ENCODE results near the gene KNG1. TPM values are rescaled to one million over a fixed set of nuclear protein-coding genes. Genes with fewer than 3 reads are reported as not detected.
"Not testable (repeated sequence)": the region's sequence is repeated elsewhere in the genome, so short reads cannot be mapped to it uniquely, and the experiment has no call there.

KNG1 gene
- total RNA-seq, 1 donor from 2014 or later, result not detected

DNA sequence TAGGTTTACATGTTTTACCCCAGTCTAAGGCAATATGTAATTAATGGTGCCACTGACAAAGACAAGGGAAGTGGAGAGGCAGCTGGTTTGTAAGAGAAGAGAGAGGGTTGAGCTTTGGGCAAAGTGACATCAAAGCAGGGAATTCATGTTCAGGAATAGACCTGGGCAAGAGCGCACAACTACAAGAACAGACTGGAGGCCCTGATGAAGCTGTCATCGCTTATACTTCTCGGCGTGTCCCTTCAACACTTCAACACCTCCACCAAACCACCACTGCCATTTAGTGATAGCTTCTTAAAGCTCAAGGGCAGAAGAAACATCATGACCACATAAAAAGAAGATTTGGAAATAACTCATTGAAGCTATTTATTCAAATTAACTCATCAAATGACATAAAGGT is 19.6 kb upstream of the KNG1 start:
- Mint-ChIP-seq H3K9me3 (no peaks in the 10 kb centered on the region), H3K27ac (ENCODE audit: unreplicated experiment) (no peak overlapping the region), H3K27me3 (ENCODE audit: low read depth) (peaks cover 4% of the 10 kb centered on the region), H3K36me3 (ENCODE audit: low read depth) (no peaks in the 10 kb centered on the region), H3K4me1 (no peaks in the 10 kb centered on the region), H3K4me3 (no peak overlapping the region)
- no peak for DNase-seq (ENCODE audit: low read depth, low spot score)
- TF ChIP-seq, protein P1, sequence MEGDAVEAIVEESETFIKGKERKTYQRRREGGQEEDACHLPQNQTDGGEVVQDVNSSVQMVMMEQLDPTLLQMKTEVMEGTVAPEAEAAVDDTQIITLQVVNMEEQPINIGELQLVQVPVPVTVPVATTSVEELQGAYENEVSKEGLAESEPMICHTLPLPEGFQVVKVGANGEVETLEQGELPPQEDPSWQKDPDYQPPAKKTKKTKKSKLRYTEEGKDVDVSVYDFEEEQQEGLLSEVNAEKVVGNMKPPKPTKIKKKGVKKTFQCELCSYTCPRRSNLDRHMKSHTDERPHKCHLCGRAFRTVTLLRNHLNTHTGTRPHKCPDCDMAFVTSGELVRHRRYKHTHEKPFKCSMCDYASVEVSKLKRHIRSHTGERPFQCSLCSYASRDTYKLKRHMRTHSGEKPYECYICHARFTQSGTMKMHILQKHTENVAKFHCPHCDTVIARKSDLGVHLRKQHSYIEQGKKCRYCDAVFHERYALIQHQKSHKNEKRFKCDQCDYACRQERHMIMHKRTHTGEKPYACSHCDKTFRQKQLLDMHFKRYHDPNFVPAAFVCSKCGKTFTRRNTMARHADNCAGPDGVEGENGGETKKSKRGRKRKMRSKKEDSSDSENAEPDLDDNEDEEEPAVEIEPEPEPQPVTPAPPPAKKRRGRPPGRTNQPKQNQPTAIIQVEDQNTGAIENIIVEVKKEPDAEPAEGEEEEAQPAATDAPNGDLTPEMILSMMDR (conservative IDR thresholded peaks at IDR 0.05), result no peak

DNA sequence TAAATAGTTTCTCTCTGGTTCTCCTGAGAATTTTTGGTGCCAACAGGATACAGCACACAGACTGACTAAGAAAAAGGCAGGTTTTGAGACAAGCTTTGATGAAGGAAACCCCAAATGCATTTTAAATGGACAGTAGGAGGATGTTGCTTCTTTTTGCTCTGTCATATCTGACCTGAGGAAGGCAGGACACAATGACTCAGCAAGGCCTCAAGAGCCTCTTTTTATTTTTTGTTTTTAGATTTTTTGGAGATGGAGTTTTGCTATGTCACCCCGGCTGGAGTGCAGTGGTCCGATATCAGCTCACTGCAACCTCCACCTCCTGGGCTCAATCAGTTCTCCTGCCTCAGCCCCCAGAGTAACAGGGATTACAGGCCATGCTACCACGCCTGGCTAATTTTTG is 16.9 kb upstream of the KNG1 start:
- peaks cover 6% of the 10 kb centered on the region for H3K27me3 Mint-ChIP-seq (ENCODE audit: low read depth)
- DNase-seq (ENCODE audit: low read depth, low spot score), result no peak
- TF ChIP-seq, protein P1 (conservative IDR thresholded peaks at IDR 0.05), result no peak
- H3K36me3 Mint-ChIP-seq (ENCODE audit: low read depth), result no peaks in the 10 kb centered on the region
- no peak overlapping the region for H3K27ac Mint-ChIP-seq (ENCODE audit: unreplicated experiment)
- H3K9me3 Mint-ChIP-seq, result no peaks in the 10 kb centered on the region
- no peaks in the 10 kb centered on the region for H3K4me1 Mint-ChIP-seq
- H3K4me3 Mint-ChIP-seq, result no peak overlapping the region

DNA sequence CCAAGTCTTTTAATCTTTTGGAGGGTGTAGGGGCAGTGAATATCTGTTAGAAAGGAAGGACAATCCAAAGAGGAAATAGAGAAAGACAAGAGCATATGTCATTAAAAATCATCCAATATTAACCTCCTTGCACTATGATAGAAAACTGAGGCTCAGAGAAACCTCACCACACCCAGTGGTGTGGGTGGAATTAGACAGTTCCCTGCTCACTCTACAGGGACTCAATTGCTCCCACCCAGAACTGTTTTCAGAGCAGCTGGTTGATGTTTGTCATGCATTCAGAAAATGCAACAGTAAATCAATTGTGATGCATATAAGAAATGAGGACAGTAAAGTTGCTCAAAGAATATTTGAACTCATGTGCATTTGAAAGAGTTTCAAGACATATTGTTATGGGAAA is 14.7 kb upstream of the KNG1 start:
- H3K36me3 Mint-ChIP-seq (ENCODE audit: low read depth); H3K9me3 Mint-ChIP-seq; H3K27ac Mint-ChIP-seq (ENCODE audit: unreplicated experiment); H3K4me1 Mint-ChIP-seq; H3K4me3 Mint-ChIP-seq; H3K27me3 Mint-ChIP-seq (ENCODE audit: low read depth); DNase-seq (ENCODE audit: low read depth, low spot score): not testable (repeated sequence)

DNA sequence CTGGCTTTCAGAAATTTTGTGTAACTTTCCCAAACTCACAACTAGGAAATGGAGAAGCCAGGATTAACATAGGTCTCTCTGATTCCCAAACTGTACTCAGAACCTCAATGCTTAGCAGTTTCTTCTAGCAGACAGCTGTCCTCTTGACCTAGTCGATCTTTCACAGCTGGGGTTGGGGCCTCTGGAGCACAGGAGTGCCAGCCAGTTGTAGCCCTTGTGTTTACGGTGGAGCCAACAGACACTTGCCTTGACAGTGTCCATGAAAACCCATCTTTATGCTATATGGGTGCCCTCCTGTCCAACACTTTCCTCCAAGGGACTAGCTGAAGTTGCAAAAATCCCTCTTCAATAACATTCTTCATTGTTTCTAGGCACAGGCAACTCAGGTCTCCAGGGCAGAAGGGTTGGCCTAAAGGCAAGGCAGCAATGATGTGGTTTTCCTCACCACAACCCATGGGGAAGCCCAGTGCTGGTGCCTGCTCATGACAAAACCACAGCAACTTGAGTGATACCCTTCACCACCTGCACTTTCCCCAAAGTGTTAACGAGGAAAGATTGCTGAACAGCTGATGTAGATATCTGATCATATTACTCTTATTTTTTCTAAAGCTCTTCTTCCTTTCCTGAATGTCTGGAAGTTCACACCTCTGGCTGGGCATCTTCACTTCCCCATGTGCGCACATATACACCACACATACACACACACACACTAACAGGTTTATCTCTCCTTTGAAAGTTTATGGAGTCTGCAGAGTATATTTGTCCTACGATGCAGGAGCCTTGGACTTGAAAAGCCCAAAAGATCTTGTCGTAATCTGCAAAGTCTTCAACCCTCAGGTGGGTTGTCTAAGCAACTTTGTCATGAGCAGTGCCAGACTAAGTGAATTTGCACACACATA is 11.0 kb upstream of the KNG1 start:
- Mint-ChIP-seq H3K4me1 (no peaks in the 10 kb centered on the region), H3K36me3 (ENCODE audit: low read depth) (no peaks in the 10 kb centered on the region), H3K27me3 (ENCODE audit: low read depth) (peaks cover 6% of the 10 kb centered on the region), H3K27ac (ENCODE audit: unreplicated experiment) (no peak overlapping the region), H3K9me3 (no peaks in the 10 kb centered on the region), H3K4me3 (no peak overlapping the region)
- TF ChIP-seq, protein P1 (conservative IDR thresholded peaks at IDR 0.05), result no peak
- no peak for DNase-seq (ENCODE audit: low read depth, low spot score)

DNA sequence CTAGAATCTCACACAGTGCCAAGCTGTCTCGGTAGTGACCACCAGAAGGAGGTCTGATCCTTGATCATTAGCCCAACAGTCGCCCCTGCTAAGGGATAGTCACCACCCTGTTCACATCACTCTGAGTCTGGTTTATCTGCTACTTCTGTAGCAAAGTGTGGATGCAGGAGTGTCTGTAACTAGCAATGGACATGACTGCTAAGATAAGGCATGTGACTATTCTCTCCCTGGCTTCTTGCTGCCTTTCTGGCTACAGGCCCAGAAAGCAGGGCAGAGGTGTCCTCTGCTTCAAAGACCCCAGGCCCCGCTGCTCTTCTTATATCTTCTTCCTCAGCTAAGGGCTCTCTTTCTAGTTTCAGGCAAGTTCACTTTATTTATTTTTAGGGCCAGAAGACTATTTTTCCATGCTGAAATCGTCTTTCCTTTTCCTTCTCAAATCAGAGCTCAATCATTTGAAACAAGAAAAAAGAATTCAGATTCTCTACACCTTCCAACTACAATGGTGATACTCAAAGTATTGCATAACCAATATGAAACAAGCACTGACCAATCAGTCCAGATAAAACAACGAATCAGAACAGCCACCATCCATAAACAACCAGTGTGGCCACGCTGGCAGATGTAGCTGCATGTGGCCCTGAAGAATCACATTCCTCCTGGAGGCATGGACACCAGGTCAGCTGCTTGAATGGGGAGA is 8.0 kb upstream of the KNG1 start:
- Mint-ChIP-seq H3K27me3 (ENCODE audit: low read depth) (peaks cover 3% of the 10 kb centered on the region), H3K27ac (ENCODE audit: unreplicated experiment) (no peak overlapping the region)
- TF ChIP-seq, protein P1 (conservative IDR thresholded peaks at IDR 0.05), result no peak

DNA sequence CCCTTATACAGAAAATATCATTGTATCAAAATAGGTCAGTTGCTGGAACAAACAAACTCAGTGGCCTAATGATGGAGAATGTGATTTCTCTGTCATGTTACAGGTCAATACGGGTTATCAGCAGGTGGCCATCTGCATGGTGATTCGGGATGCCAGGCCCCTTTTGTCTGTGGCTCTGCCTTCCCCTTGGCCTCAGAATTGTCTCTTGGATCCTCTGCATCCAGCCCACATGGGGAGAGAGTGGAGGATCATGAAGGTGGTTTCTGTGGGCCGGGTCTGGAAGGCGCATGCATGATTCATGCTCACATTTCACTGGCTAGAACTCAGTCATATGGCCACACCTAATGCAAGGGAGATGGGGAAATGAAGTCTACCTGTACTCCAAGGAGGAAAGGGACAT is 6.5 kb upstream of the KNG1 start:
- not testable (repeated sequence) for H3K36me3 Mint-ChIP-seq (ENCODE audit: low read depth); DNase-seq (ENCODE audit: low read depth, low spot score); H3K27me3 Mint-ChIP-seq (ENCODE audit: low read depth); H3K9me3 Mint-ChIP-seq; H3K4me3 Mint-ChIP-seq; H3K4me1 Mint-ChIP-seq; H3K27ac Mint-ChIP-seq (ENCODE audit: unreplicated experiment)

More for the DNA sequence above, 8.0 kb upstream of the KNG1 start:
- no peaks in the 10 kb centered on the region for H3K36me3 Mint-ChIP-seq (ENCODE audit: low read depth)
- no peak for DNase-seq (ENCODE audit: low read depth, low spot score)
- no peaks in the 10 kb centered on the region for H3K9me3 Mint-ChIP-seq
- H3K4me1 Mint-ChIP-seq, result no peaks in the 10 kb centered on the region
- no peak overlapping the region for H3K4me3 Mint-ChIP-seq
